ENCODE results near the gene OR2T8.

OR2T8 gene

GRCh38 chr1:247961791-247962190 is 41.7 kb downstream of the OR2T8 start:
- DNase-seq (ENCODE audit: low read depth): no peak

GRCh38 chr1:247962911-247963588 is 43.0 kb downstream of the OR2T8 start:
- DNase-seq (ENCODE audit: low read depth): no peak

DNA sequence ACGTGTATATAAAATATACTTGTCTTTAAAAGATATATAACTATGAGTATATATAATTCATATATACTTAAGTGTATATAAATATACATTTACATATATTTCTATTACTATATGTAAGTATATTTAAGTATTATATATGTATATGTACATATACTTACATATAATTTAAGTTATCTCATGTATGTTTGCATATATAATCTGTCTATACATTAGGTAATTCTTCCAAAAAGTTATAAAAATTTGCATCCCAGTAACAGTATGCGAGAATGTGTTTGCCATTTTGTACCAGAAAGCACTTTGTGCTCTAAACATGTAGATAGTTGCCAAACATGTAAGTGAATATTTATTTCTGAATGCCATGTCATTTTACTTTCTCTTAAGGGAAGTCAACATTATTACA is 44.9 kb downstream of the OR2T8 start, which contains the start of gene OR2AK2:
Gene OR2AK2, plus strand, starts transcription at position 301 of the 400 bp plus-strand sequence. CDS start 144 bp downstream, outside the sequence.
- DNase-seq (ENCODE audit: low read depth): no peak

GRCh38 chr1:247966532-247967204 is 46.6 kb downstream of the OR2T8 start:
- DNase-seq (ENCODE audit: low read depth): no peak

Data from activated T-helper 1 cell treated with Interleukin-2 at 50 U/mL for 16 hours (primary cell).